Astrocyte of the spinal cord (primary cell): Measurements from ENCODE around the gene NOL3.

Source experiments
- DNase-seq: peaks from one replicate; pipeline ENCODE4 v3.0.0; 2011; ENCODE audit warnings: low read depth, low spot score
- H3K4me3 ChIP-seq: 2 replicates; pipeline ENCODE4 v1.5.1; 2011; ENCODE audit warnings: low read depth, mild to moderate bottlenecking, low read length, moderate library complexity
- in situ Hi-C: cut with HindIII; loops from 2 replicates; pipeline ENCODE4 v1.10.0; 2017; ENCODE audit warnings: low sequenced_read_pairs
- TF ChIP-seq, protein P1 (sequence below): IDR thresholded peaks from 2 replicates; pipeline ENCODE4 v1.5.1; 2012; ENCODE audit warnings: low read depth, mild to moderate bottlenecking, low read length, inconsistent platforms

The NOL3 gene

DNA sequence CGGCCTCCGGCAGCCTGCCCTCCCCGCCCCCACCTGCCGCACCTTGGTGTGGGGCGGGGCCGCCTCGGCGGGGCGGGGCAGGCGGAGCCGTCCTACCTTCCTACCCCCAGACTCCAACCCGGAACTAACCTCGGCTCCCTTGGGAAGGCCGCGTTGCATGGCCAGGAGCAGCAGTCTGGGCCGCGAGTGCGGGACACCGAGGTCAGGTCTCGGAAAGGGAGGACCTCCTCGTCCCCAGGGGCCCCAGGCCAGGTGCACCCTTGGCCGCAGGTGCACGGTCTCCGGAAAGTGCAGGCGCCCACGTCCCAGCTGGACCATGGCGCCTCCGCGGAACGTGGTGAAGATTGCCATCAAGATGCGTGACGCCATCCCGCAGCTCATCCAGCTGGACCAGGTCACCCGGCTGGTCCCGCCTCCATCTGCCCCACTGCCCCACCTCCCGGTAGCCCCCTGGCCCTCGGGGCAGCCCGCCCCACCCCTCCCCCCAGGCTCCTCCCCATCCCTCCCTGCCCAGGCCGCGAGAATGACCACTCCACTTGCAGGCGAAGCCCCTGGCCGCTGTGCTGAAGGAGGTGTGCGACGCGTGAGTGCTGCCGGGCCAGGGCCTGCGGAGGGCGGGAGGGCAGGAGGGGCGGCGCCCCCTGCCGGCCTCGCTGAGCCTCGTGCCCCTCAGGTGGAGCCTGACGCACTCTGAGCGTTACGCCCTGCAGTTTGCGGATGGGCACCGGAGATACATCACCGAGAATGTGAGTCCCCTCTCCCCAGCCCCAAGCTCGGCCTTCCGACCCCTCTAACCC is 28.9 kb downstream of the NOL3 start, which contains the start of gene ELMO3:
TSS of gene ELMO3 (plus strand) at position 121 of the 797 bp plus-strand sequence. CDS start at position 317, 196 bp downstream.
- TF ChIP-seq, protein P1, sequence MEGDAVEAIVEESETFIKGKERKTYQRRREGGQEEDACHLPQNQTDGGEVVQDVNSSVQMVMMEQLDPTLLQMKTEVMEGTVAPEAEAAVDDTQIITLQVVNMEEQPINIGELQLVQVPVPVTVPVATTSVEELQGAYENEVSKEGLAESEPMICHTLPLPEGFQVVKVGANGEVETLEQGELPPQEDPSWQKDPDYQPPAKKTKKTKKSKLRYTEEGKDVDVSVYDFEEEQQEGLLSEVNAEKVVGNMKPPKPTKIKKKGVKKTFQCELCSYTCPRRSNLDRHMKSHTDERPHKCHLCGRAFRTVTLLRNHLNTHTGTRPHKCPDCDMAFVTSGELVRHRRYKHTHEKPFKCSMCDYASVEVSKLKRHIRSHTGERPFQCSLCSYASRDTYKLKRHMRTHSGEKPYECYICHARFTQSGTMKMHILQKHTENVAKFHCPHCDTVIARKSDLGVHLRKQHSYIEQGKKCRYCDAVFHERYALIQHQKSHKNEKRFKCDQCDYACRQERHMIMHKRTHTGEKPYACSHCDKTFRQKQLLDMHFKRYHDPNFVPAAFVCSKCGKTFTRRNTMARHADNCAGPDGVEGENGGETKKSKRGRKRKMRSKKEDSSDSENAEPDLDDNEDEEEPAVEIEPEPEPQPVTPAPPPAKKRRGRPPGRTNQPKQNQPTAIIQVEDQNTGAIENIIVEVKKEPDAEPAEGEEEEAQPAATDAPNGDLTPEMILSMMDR: peak; percentile 43
- no peak for DNase-seq
- no peak within 1 kb of the TSS for H3K4me3 ChIP-seq
- in situ Hi-C loops: no loop called here

DNA sequence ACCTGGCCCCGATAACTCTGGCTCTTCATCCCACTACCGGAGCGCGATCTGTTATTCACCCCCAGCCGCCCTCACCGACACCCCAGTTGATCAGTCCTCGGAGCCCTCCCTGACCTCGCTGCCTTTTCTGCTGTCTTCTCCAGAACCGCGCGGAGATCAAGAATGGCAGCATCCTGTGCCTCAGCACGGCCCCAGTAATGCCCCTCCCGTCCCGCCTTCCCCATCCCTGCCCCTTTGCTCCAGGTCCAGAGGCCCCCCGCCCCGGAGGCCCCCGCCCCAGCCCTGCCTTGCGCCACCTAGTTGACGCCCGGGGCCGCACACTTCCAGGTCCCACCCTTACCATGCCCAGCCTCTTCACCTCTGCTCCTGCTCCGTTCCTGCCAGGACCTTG is 29.5 kb downstream of the NOL3 start:
- TF ChIP-seq, protein P1: no peak
- H3K4me3 ChIP-seq: no peak overlapping the region
- in situ Hi-C loops: no loop called here
- no peak for DNase-seq

DNA sequence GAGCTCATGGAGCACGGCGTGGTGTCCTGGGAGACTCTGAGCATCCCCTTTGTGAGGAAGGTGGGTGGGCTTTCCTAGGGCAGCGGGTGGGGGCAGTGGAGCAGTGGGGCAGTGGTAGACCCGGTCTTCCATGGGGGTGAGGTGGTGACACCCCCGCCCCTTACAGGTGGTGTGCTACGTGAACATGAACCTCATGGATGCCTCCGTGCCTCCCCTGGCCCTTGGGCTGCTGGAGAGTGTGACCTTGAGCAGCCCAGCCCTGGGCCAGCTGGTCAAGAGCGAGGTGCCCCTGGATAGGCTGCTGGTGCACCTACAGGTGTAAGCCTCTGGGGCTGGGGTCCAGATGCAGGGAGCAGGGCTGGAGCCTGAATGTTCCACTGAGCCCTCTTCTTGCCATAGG is 30.2 kb downstream of the NOL3 start:
- TF ChIP-seq, protein P1: no peak
- H3K4me3 ChIP-seq: no peak overlapping the region
- no peak for DNase-seq
- in situ Hi-C loops: no loop called here

DNA sequence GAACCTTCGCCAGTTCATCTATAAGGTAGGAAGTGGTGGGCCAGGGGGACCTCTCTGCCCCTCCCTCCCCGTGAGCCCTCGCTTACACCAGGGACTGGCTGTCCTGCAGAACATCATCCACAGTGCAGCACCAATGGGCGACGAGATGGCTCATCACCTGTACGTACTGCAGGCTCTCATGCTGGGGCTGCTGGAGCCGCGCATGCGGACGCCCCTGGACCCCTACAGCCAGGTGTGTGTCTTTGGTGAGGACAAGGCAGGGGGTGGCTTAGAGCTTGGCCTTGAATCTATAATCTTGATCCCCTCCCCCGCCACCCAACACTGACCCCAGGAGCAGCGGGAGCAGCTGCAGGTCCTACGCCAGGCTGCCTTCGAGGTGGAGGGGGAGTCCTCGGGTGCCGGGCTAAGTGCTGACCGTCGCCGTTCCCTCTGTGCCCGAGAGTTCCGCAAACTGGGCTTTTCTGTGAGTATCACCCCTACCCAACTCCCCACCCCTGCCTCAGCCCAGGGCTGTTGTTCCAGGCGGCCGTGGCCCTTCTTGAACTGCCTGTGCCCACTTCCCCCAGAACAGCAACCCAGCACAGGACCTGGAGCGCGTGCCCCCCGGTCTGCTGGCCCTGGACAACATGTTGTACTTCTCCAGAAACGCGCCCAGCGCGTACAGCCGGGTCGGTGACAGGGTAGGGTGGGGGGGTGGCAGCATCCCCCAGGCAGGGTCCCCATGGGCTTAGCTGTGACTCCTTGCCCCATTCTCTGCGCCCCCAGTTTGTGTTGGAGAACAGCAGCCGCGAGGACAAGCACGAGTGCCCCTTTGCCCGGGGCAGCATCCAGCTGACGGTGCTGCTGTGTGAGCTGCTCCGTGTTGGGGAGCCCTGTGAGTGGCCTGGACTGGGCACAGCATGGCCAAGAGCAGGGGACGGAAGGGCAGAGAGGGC is 31.3 kb downstream of the NOL3 start:
- TF ChIP-seq, protein P1: no peak
- in situ Hi-C loops: no loop called here
- H3K4me3 ChIP-seq: no peak overlapping the region
- no peak for DNase-seq

DNA sequence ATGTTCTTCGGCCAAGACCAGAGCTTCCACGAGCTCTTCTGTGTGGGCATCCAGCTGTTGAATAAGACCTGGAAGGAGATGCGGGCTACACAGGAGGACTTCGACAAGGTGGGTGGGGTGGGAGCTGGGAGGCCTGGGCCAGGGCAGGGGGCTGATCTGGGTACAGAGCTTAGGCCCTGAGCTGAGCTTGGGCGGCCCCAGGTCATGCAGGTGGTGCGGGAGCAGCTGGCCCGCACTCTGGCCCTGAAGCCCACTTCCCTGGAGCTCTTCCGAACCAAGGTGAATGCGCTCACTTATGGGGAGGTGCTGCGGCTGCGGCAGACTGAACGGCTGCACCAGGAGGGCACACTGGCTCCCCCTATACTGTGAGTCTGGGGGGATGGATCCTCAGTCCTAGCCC is 32.1 kb downstream of the NOL3 start:
- DNase-seq: no peak
- TF ChIP-seq, protein P1: no peak
- in situ Hi-C loops: no loop called here
- no peak overlapping the region for H3K4me3 ChIP-seq

DNA sequence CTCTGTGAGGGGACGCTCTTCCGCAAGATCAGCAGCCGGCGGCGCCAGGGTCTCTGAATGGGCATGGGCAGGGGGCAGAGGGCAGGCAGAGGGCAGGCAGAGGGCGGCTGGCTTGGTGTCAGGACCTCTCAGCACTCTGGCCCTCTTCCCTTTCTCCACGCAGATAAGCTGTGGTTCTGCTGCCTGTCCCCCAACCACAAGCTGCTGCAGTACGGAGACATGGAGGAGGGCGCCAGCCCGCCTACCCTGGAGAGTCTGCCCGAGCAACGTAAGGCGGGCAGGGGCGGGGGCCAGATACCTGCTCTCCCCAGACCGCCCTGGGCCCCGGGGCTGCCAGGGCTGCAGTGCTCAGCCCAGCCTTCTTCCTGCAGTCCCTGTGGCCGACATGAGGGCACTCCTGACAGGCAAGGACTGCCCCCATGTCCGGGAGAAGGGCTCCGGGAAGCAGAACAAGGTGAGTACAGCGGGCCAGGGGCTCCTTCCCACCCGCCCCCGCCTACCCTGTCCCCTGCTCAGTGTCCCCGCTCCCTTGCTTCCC is 32.7 kb downstream of the NOL3 start:
- DNase-seq: no peak
- no peak overlapping the region for H3K4me3 ChIP-seq
- TF ChIP-seq, protein P1: no peak
- in situ Hi-C loops: no loop called here
